Effector memory CD4-positive, alpha-beta T cell (primary cell): ENCODE measurements around the gene NUPR1.
A peak's percentile ranks its signal among the peaks of the same experiment; 100 is the strongest.

ENCODE experiments used
- DNase-seq, 3 donors: peaks; one replicate each; pipeline ENCODE4 v3.0.0-alpha.2; 2020
- H3K27ac ChIP-seq: 2 replicates; pipeline ENCODE4 v1.7.0; 2013; ENCODE audit warnings: mild to moderate bottlenecking, low read length, moderate library complexity; ENCODE audit not compliant: insufficient read depth, poor library complexity, severe bottlenecking
- H3K27me3 ChIP-seq: replicated peaks from 2 replicates; pipeline ENCODE4 v1.7.0; 2013; ENCODE audit warnings: mild to moderate bottlenecking, low read length; ENCODE audit not compliant: insufficient read depth, control insufficient read depth, poor library complexity, severe bottlenecking
- H3K36me3 ChIP-seq: 2 replicates; pipeline ENCODE4 v1.7.0; 2013; ENCODE audit warnings: mild to moderate bottlenecking, low read length, moderate library complexity; ENCODE audit not compliant: control insufficient read depth, insufficient read depth
- H3K4me1 ChIP-seq: 2 replicates; pipeline ENCODE4 v1.7.0; 2013; ENCODE audit warnings: low read length, mild to moderate bottlenecking; ENCODE audit not compliant: control insufficient read depth, insufficient read depth, poor library complexity, severe bottlenecking
- H3K4me3 ChIP-seq: 2 replicates; pipeline ENCODE4 v1.7.0; 2013; ENCODE audit warnings: low read length, low read depth, mild to moderate bottlenecking; ENCODE audit not compliant: insufficient read depth, poor library complexity, severe bottlenecking
- H3K9me3 ChIP-seq: 2 replicates; pipeline ENCODE4 v1.7.0; 2013; ENCODE audit warnings: mild to moderate bottlenecking, low read length, moderate library complexity; ENCODE audit not compliant: control insufficient read depth

The NUPR1 gene

GRCh38 chr16:28498666-28499381 is 40.0 kb downstream of the NUPR1 start:
- H3K36me3 ChIP-seq: peaks cover 15% of the 10 kb centered on the region
- peaks cover 28% of the 10 kb centered on the region for H3K4me1 ChIP-seq
- no peaks in the 10 kb centered on the region for H3K27me3 ChIP-seq
- H3K9me3 ChIP-seq: no peaks in the 10 kb centered on the region
- no peak for DNase-seq
- no peak overlapping the region for H3K27ac ChIP-seq
- no peak overlapping the region for H3K4me3 ChIP-seq

GRCh38 chr16:28497861-28498599 is 40.7 kb downstream of the NUPR1 start:
- Histone ChIP-seq H3K4me3 (no peak overlapping the region), H3K9me3 (no peaks in the 10 kb centered on the region), H3K4me1 (peaks cover 36% of the 10 kb centered on the region), H3K27me3 (no peaks in the 10 kb centered on the region), H3K36me3 (peaks cover 15% of the 10 kb centered on the region), H3K27ac (no peak overlapping the region)
- no peak for DNase-seq

- Histone ChIP-seq H3K4me1 (peaks cover 43% of the 10 kb centered on the region), H3K27ac (no peak overlapping the region), H3K9me3 (no peaks in the 10 kb centered on the region), H3K36me3 (peaks cover 15% of the 10 kb centered on the region), H3K27me3 (no peaks in the 10 kb centered on the region), H3K4me3 (no peak overlapping the region)
- no peak for DNase-seq
Observed at GRCh38 chr16:28497386-28497785, 41.4 kb downstream of the NUPR1 start.

GRCh38 chr16:28496844-28497243 is 41.9 kb downstream of the NUPR1 start:
- peaks cover 46% of the 10 kb centered on the region for H3K4me1 ChIP-seq

GRCh38 chr16:28495795-28496749 is 42.7 kb downstream of the NUPR1 start:
- H3K27ac ChIP-seq: peak overlapping the region; percentile 99
- no peak for DNase-seq
- peaks cover 15% of the 10 kb centered on the region for H3K36me3 ChIP-seq
- H3K27me3 ChIP-seq: no peaks in the 10 kb centered on the region
- H3K4me3 ChIP-seq: no peak overlapping the region
- H3K4me1 ChIP-seq: peaks cover 46% of the 10 kb centered on the region
- no peaks in the 10 kb centered on the region for H3K9me3 ChIP-seq

More at GRCh38 chr16:28496844-28497243, 41.9 kb downstream of the NUPR1 start:
- H3K4me3 ChIP-seq: no peak overlapping the region
- no peaks in the 10 kb centered on the region for H3K27me3 ChIP-seq
- peaks cover 15% of the 10 kb centered on the region for H3K36me3 ChIP-seq
- no peak for DNase-seq
- no peak overlapping the region for H3K27ac ChIP-seq
- no peaks in the 10 kb centered on the region for H3K9me3 ChIP-seq

GRCh38 chr16:28495098-28495793 is 43.5 kb downstream of the NUPR1 start:
- Histone ChIP-seq H3K27me3 (no peaks in the 10 kb centered on the region), H3K9me3 (no peaks in the 10 kb centered on the region), H3K4me1 (peaks cover 46% of the 10 kb centered on the region), H3K27ac (peak overlapping the region; percentile 99), H3K4me3 (peak overlapping the region; percentile 56), H3K36me3 (peaks cover 15% of the 10 kb centered on the region)
- no peak for DNase-seq

GRCh38 chr16:28494121-28494851 is 44.5 kb downstream of the NUPR1 start, which contains the start of gene APOBR:
TSS of gene APOBR (plus strand) at chr16:28494643. CDS start at chr16:28494682, 39 bp downstream.
- DNase-seq: peak; percentile 81 to 90 (median 85)
- H3K27ac ChIP-seq: peak within 1 kb of the TSS; percentile 99
- H3K4me3 ChIP-seq: peak within 1 kb of the TSS; percentile 56
- H3K9me3 ChIP-seq: no peaks in the 10 kb centered on the region
- no peaks in the 10 kb centered on the region for H3K27me3 ChIP-seq
- peaks cover 15% of the 10 kb centered on the region for H3K36me3 ChIP-seq
- H3K4me1 ChIP-seq: peaks cover 46% of the 10 kb centered on the region

GRCh38 chr16:28492511-28492910 is 46.3 kb downstream of the NUPR1 start:
- no peak for DNase-seq
- Histone ChIP-seq H3K27me3 (no peaks in the 10 kb centered on the region), H3K9me3 (no peaks in the 10 kb centered on the region), H3K4me3 (peak overlapping the region; percentile 96), H3K36me3 (peaks cover 15% of the 10 kb centered on the region), H3K27ac (peak overlapping the region; percentile 99), H3K4me1 (peaks cover 46% of the 10 kb centered on the region)
